Endodermal cell (in vitro differentiated cells): ENCODE data around the gene TMEM196. TPM values are rescaled to one million over a fixed set of nuclear protein-coding genes. Genes with fewer than 3 reads are reported as not detected.

Experiments used
- DNase-seq: peaks from one replicate; pipeline ENCODE4 v3.0.0-alpha.2; 2017
- H3K27ac ChIP-seq: 2 replicates; pipeline ENCODE4 v1.5.1; 2013; ENCODE audit warnings: mild to moderate bottlenecking, low read depth, low read length, moderate library complexity
- H3K27me3 ChIP-seq: 2 replicates; pipeline ENCODE4 v1.6.1; 2013; ENCODE audit warnings: mild to moderate bottlenecking, low read length, moderate library complexity; ENCODE audit not compliant: insufficient read depth, control insufficient read depth, poor library complexity, severe bottlenecking
- H3K36me3 ChIP-seq: 2 replicates; pipeline ENCODE4 v1.7.0; 2013; ENCODE audit warnings: mild to moderate bottlenecking, low read length, moderate library complexity; ENCODE audit not compliant: control insufficient read depth, insufficient read depth
- H3K4me1 ChIP-seq: one replicate; pipeline ENCODE4 v1.7.0; 2013; ENCODE audit warnings: low read length; ENCODE audit not compliant: control insufficient read depth, insufficient read depth
- H3K4me3 ChIP-seq: 2 replicates; pipeline ENCODE4 v1.5.1; 2013; ENCODE audit warnings: mild to moderate bottlenecking, low read length, moderate library complexity
- H3K9ac ChIP-seq: 2 replicates; pipeline ENCODE4 v1.6.1; 2013; ENCODE audit warnings: mild to moderate bottlenecking, low read length, moderate library complexity; ENCODE audit not compliant: poor library complexity, severe bottlenecking; ENCODE audit errors: extremely low read depth
- H3K9me3 ChIP-seq: 2 replicates; pipeline ENCODE4 v1.6.1; 2013; ENCODE audit warnings: mild to moderate bottlenecking, low read length, moderate library complexity; ENCODE audit not compliant: control insufficient read depth
- H3K27ac Mint-ChIP-seq: 2 replicates; pipeline ENCODE4 v1.8.0; 2020; ENCODE audit warnings: mixed read lengths
- H3K27me3 Mint-ChIP-seq: 2 replicates; pipeline ENCODE4 v1.8.0; 2021; ENCODE audit warnings: mild to moderate bottlenecking, mixed read lengths; ENCODE audit not compliant: insufficient read depth
- H3K36me3 Mint-ChIP-seq: 2 replicates; pipeline ENCODE4 v1.8.0; 2020; ENCODE audit warnings: low read depth, mixed read lengths
- H3K4me1 Mint-ChIP-seq: 2 replicates; pipeline ENCODE4 v1.8.0; 2020; ENCODE audit warnings: mixed read lengths
- H3K4me3 Mint-ChIP-seq: 2 replicates; pipeline ENCODE4 v1.8.0; 2020; ENCODE audit warnings: mild to moderate bottlenecking, moderate library complexity, mixed read lengths
- H3K9me3 Mint-ChIP-seq: 2 replicates; pipeline ENCODE4 v1.8.0; 2020; ENCODE audit warnings: mild to moderate bottlenecking, mixed read lengths
- WGBS, 2 experiments: methylation state at CpG; one replicate each; pipeline versions ENCODE4 v1.1.5 to v1.1.7; 2013; ENCODE audit warnings: missing lambda C conversion rate in 2 of 2, mixed read lengths in 1 of 2; ENCODE audit not compliant: insufficient coverage in 1 of 2, insufficient read length in 1 of 2; 5-methylcytosine and 5-hydroxymethylcytosine counted together
- total RNA-seq, 2 donors: library from RNA; stranded (reverse); fragmentation: NEBNext Ultra II Directional in 1 of 2; extraction: Animal tissue kit (Norgen Biotek cat#: 25700) in 1 of 2; gene quantifications; 2 replicates in 1 of 2; 3 replicates in 1 of 2; pipeline ENCODE4 v1.2.1, GENCODE V29; 2021
- TF ChIP-seq, protein P1 (sequence below): fragments of 200-600 bp; sonication (generic); conservative IDR thresholded peaks from 2 replicates; pipeline ENCODE4 v1.5.0; 2021; ENCODE audit warnings: antibody characterized with exemption, mild to moderate bottlenecking

The TMEM196 gene
- total RNA-seq, 2 donors from 2014 or later, result not detected

DNA sequence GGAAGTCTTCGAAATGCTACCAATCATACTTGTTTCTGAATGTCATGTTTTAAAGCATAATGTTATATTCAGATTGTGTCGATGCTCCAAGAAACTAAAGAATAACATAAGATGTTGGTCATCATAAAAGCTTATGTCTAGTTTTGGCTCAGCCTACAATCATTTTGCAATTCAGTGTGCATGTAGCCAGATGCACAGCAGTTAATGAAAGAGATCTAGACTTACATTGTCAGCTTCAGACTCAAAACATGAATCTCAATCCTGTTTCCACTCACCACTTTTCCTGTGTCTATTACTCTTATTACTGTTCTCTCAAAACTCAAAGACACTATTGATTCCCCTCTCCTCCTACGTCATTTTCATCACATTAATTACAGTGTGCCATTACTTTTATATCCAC is 21.4 kb downstream of the TMEM196 start:
- Histone ChIP-seq H3K4me3 (no peak overlapping the region), H3K9me3 (no peaks in the 10 kb centered on the region), H3K9ac (no peak overlapping the region), H3K4me1 (no peaks in the 10 kb centered on the region), H3K27me3 (no peaks in the 10 kb centered on the region), H3K36me3 (no peaks in the 10 kb centered on the region), H3K27ac (no peak overlapping the region)
- 92 to 93% methylated on average over 2 to 3 of the region's 3 CpGs for WGBS, 2 experiments
- Mint-ChIP-seq H3K4me1 (no peaks in the 10 kb centered on the region), H3K4me3 (no peak overlapping the region), H3K36me3 (no peaks in the 10 kb centered on the region), H3K27me3 (no peaks in the 10 kb centered on the region), H3K27ac (no peak overlapping the region), H3K9me3 (no peaks in the 10 kb centered on the region)
- DNase-seq, result no peak
- TF ChIP-seq, protein P1, sequence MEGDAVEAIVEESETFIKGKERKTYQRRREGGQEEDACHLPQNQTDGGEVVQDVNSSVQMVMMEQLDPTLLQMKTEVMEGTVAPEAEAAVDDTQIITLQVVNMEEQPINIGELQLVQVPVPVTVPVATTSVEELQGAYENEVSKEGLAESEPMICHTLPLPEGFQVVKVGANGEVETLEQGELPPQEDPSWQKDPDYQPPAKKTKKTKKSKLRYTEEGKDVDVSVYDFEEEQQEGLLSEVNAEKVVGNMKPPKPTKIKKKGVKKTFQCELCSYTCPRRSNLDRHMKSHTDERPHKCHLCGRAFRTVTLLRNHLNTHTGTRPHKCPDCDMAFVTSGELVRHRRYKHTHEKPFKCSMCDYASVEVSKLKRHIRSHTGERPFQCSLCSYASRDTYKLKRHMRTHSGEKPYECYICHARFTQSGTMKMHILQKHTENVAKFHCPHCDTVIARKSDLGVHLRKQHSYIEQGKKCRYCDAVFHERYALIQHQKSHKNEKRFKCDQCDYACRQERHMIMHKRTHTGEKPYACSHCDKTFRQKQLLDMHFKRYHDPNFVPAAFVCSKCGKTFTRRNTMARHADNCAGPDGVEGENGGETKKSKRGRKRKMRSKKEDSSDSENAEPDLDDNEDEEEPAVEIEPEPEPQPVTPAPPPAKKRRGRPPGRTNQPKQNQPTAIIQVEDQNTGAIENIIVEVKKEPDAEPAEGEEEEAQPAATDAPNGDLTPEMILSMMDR, result no peak

DNA sequence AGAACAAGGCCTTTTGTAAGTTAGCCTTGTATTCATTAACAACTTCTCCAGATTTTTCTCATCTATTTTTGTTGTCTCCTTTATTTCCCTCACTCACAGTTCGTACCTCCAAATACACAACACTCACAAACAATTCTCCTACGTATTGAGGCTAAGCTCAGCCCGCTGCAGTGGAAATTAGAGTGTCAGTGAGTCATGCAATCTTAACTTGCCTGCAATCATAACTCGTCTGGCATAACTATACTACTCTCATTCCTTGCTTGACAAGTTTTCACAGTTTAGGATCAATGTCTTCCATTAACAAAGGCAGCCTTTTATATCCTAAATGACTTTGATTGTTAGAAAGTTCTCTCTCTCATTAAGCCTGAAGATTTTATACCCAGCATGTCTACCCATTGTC is 23.8 kb downstream of the TMEM196 start:
- Mint-ChIP-seq H3K27ac (no peak overlapping the region), H3K4me3 (no peak overlapping the region), H3K9me3 (no peaks in the 10 kb centered on the region), H3K27me3 (no peaks in the 10 kb centered on the region), H3K4me1 (no peaks in the 10 kb centered on the region), H3K36me3 (no peaks in the 10 kb centered on the region)
- Histone ChIP-seq H3K36me3 (no peaks in the 10 kb centered on the region), H3K4me1 (no peaks in the 10 kb centered on the region), H3K9me3 (no peaks in the 10 kb centered on the region), H3K27me3 (no peaks in the 10 kb centered on the region), H3K9ac (no peak overlapping the region), H3K4me3 (no peak overlapping the region), H3K27ac (no peak overlapping the region)
- TF ChIP-seq, protein P1, result no peak
- DNase-seq, result no peak
- 85 to 100% methylated on average over 4 of the region's 4 CpGs for WGBS, 2 experiments

DNA sequence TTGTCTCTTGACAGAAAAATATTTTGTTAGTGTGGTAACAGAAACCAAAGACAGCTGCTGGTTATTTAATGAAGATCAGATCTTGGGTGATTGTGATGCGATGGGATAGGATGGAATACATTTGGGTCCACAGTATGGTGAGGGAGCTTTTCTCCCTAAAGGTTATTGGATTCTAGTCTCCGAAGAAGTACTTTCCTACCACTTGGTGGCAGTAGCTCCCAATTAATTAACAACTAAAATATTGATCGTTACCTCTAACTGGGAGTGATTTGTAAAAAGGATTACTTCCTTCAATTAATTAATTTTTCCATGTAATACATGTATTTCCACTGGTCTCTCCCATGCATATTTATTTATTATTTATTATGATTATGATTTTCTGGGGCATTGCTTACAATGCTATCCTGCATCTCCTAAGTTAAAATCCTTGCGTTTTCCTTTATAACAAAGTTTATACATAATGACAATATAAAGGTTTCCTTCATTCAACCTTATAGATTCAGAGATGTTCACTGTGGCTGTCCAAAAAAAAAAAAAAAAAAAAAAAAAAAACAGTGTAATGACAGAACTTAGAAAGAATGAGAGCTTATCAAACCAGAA is 25.6 kb downstream of the TMEM196 start:
- no peaks in the 10 kb centered on the region for H3K27me3 Mint-ChIP-seq
- Histone ChIP-seq H3K4me1 (no peaks in the 10 kb centered on the region), H3K9me3 (no peaks in the 10 kb centered on the region), H3K4me3 (no peak overlapping the region), H3K36me3 (no peaks in the 10 kb centered on the region), H3K27ac (no peak overlapping the region), H3K9ac (no peak overlapping the region), H3K27me3 (no peaks in the 10 kb centered on the region)
- 70% methylated on average over 2 of the region's 4 CpGs; no CpG with 5 or more reads in 1 of the 2 experiments for WGBS, 2 experiments
- H3K36me3 Mint-ChIP-seq, result no peaks in the 10 kb centered on the region
- no peak for DNase-seq
- no peak overlapping the region for H3K4me3 Mint-ChIP-seq
- TF ChIP-seq, protein P1, result peak; percentile 83
- H3K27ac Mint-ChIP-seq, result no peak overlapping the region
- no peaks in the 10 kb centered on the region for H3K9me3 Mint-ChIP-seq
- H3K4me1 Mint-ChIP-seq, result no peaks in the 10 kb centered on the region
